Right atrium auricular region (tissue), 2 donors: ENCODE results near the gene GAS2. TPM values are rescaled to one million over a fixed set of nuclear protein-coding genes. Genes with fewer than 3 reads are reported as not detected.

Source experiments
- DNase-seq: peaks from one replicate; pipeline ENCODE4 v3.0.0-alpha.2; 2019; ENCODE audit warnings: low spot score
- H3K27ac ChIP-seq, 2 donors: fragments of 200-600 bp; sonication (generic); 1 replicate in 1 of 2; 2 replicates in 1 of 2; pipeline ENCODE4 v1.5.1; 2016 to 2019
- H3K27me3 ChIP-seq, 2 donors: fragments of 200-600 bp; sonication (generic); one replicate each; pipeline versions ENCODE4 v1.5.1 to v1.6.0; 2017 to 2019
- H3K36me3 ChIP-seq: fragments of 200-600 bp; sonication (generic); one replicate; pipeline ENCODE4 v1.5.1; 2016
- H3K4me1 ChIP-seq, 2 donors: fragments of 200-600 bp; sonication (generic); one replicate each; pipeline versions ENCODE4 v1.5.1 to v1.6.0; 2017 to 2019
- H3K4me3 ChIP-seq, 2 donors: fragments of 200-600 bp; sonication (generic); 1 replicate in 1 of 2; 2 replicates in 1 of 2; pipeline ENCODE4 v1.5.1; 2017 to 2019; ENCODE audit warnings: mild to moderate bottlenecking in 1 of 2, moderate library complexity in 1 of 2
- H3K9me3 ChIP-seq, 2 donors: fragments of 200-600 bp; sonication (generic); one replicate each; pipeline ENCODE4 v1.5.1; 2019
- CTCF ChIP-seq, 2 donors: fragments of 200-600 bp; sonication (generic); IDR thresholded peaks; one replicate each; pipeline ENCODE4 v1.5.1; 2019; ENCODE audit warnings: antibody characterized with exemption in 2 of 2
- total RNA-seq, 2 donors: library from RNA; depleted of rRNA; stranded (reverse); fragments of >200 nt; gene quantifications; one replicate each; pipeline ENCODE4 v1.1.0, GENCODE V29; 2016

The GAS2 gene
- total RNA-seq, 2 donors from 2014 or later, result 6.5 to 9.7 TPM

- no peaks in the 10 kb centered on the region for H3K27me3 ChIP-seq
- no peaks in the 10 kb centered on the region for H3K36me3 ChIP-seq
- TF ChIP-seq CTCF (IDR thresholded peaks at IDR 0.05), result no peak
Measured at GRCh38 chr11:22786475-22786874, 120.1 kb downstream of the GAS2 start.

GRCh38 chr11:22787055-22787454 lies 120.6 kb downstream of the GAS2 start:
- Histone ChIP-seq H3K27ac (no peak overlapping the region), H3K27me3 (no peaks in the 10 kb centered on the region), H3K9me3 (no peaks in the 10 kb centered on the region), H3K36me3 (no peaks in the 10 kb centered on the region), H3K4me1 (no peaks in the 10 kb centered on the region), H3K4me3 (no peak overlapping the region)
- DNase-seq, result no peak
- TF ChIP-seq CTCF (IDR thresholded peaks at IDR 0.05), result no peak

More at GRCh38 chr11:22786475-22786874, 120.1 kb downstream of the GAS2 start:
- Histone ChIP-seq H3K4me1 (no peaks in the 10 kb centered on the region), H3K27ac (no peak overlapping the region), H3K9me3 (no peaks in the 10 kb centered on the region), H3K4me3 (no peak overlapping the region)
- DNase-seq, result no peak

- no peak overlapping the region for H3K4me3 ChIP-seq
- H3K36me3 ChIP-seq, result no peaks in the 10 kb centered on the region
- H3K27me3 ChIP-seq, result no peaks in the 10 kb centered on the region
- DNase-seq, result no peak
- TF ChIP-seq CTCF (IDR thresholded peaks at IDR 0.05), result peak; percentile 64 to 81
- no peak overlapping the region for H3K27ac ChIP-seq
- H3K4me1 ChIP-seq, result no peaks in the 10 kb centered on the region
- H3K9me3 ChIP-seq, result no peaks in the 10 kb centered on the region
Measured at GRCh38 chr11:22787551-22788162, 121.2 kb downstream of the GAS2 start.

GRCh38 chr11:22792497-22792896 lies 126.1 kb downstream of the GAS2 start:
- TF ChIP-seq CTCF (IDR thresholded peaks at IDR 0.05), result no peak
- H3K9me3 ChIP-seq, result no peaks in the 10 kb centered on the region
- H3K27me3 ChIP-seq, result no peaks in the 10 kb centered on the region
- no peaks in the 10 kb centered on the region for H3K36me3 ChIP-seq
- no peak overlapping the region for H3K27ac ChIP-seq
- no peaks in the 10 kb centered on the region for H3K4me1 ChIP-seq
- DNase-seq, result no peak
- no peak overlapping the region for H3K4me3 ChIP-seq

GRCh38 chr11:22795914-22796313 lies 129.5 kb downstream of the GAS2 start:
- Histone ChIP-seq H3K4me3 (no peak overlapping the region), H3K27me3 (no peaks in the 10 kb centered on the region), H3K36me3 (no peaks in the 10 kb centered on the region), H3K9me3 (no peaks in the 10 kb centered on the region), H3K4me1 (no peaks in the 10 kb centered on the region), H3K27ac (no peak overlapping the region)
- TF ChIP-seq CTCF (IDR thresholded peaks at IDR 0.05), result no peak
- no peak for DNase-seq

- H3K36me3 ChIP-seq, result no peaks in the 10 kb centered on the region
- TF ChIP-seq CTCF (IDR thresholded peaks at IDR 0.05), result no peak
- no peak for DNase-seq
- no peak overlapping the region for H3K4me3 ChIP-seq
- H3K27me3 ChIP-seq, result no peaks in the 10 kb centered on the region
- no peak overlapping the region for H3K27ac ChIP-seq
- no peaks in the 10 kb centered on the region for H3K9me3 ChIP-seq
- H3K4me1 ChIP-seq, result no peaks in the 10 kb centered on the region
Measured at GRCh38 chr11:22797047-22797446, 130.6 kb downstream of the GAS2 start.
